Uterus (tissue), 4 donors: ENCODE measurements around the gene PLAC9. TPM values are rescaled to one million over a fixed set of nuclear protein-coding genes. Genes with fewer than 3 reads are reported as not detected.

Experiments used
- DNase-seq, 2 donors: peaks; one replicate each; pipeline ENCODE4 v3.0.0-alpha.2; 2019 to 2020
- H3K27ac ChIP-seq, 2 donors: fragments of 200-600 bp; sonication (generic); 1 replicate in 1 of 2; 2 replicates in 1 of 2; pipeline ENCODE4 v1.5.1; 2016 to 2018
- H3K27me3 ChIP-seq, 2 donors: fragments of 200-600 bp; sonication (generic); one replicate each; pipeline ENCODE4 v1.5.1; 2018 to 2019; ENCODE audit warnings: control low read depth in 1 of 2
- H3K36me3 ChIP-seq, 2 donors: fragments of 200-600 bp; sonication (generic); one replicate each; pipeline ENCODE4 v1.5.1; 2019; ENCODE audit warnings: control low read depth in 1 of 2
- H3K4me1 ChIP-seq, 2 donors: fragments of 200-600 bp; sonication (generic); one replicate each; pipeline ENCODE4 v1.5.1; 2018 to 2019; ENCODE audit warnings: control low read depth in 1 of 2
- H3K4me3 ChIP-seq, 2 donors: fragments of 200-600 bp; sonication (generic); 1 replicate in 1 of 2; 2 replicates in 1 of 2; pipeline ENCODE4 v1.5.1; 2018 to 2019; ENCODE audit warnings: mild to moderate bottlenecking in 1 of 2
- H3K9me3 ChIP-seq, 2 donors: fragments of 200-600 bp; sonication (generic); one replicate each; pipeline ENCODE4 v1.5.1; 2019; ENCODE audit warnings: control low read depth in 1 of 2
- CTCF ChIP-seq, 4 experiments: fragments of 200-600 bp in 2 of 4; fragments of 450-650 bp in 2 of 4; sonication (generic) in 2 of 4; IDR thresholded peaks; one replicate each; pipeline ENCODE4 v1.5.1; 2016 to 2019; ENCODE audit warnings: antibody characterized with exemption in 4 of 4, mild to moderate bottlenecking in 2 of 4, moderate library complexity in 1 of 4
- POLR2A ChIP-seq, 2 donors: fragments of 450-650 bp; IDR thresholded peaks; one replicate each; pipeline ENCODE4 v1.6.1; 2016; ENCODE audit warnings: antibody characterized with exemption in 2 of 2, mild to moderate bottlenecking in 1 of 2, moderate library complexity in 1 of 2
- intact Hi-C: fragments of 100-400 bp; cut with DNase I; formaldehyde crosslinking; loops from one replicate; pipeline ENCODE4 v1.15.1; 2023; ENCODE audit warnings: low total_unique reads
- total RNA-seq, 4 donors: library from RNA; depleted of rRNA in 3 of 4; stranded (reverse); fragments of >200 nt in 3 of 4; gene quantifications; one replicate each; pipeline versions ENCODE4 v1.1.0 to v1.2.4, GENCODE V29; 2014 to 2023
- donor health status: DM: yes; HTN: yes; CAD: no.

Gene PLAC9
- total RNA-seq, 4 donors from 2014 or later = 24.5 to 91.7 (median 30.2) TPM

DNA sequence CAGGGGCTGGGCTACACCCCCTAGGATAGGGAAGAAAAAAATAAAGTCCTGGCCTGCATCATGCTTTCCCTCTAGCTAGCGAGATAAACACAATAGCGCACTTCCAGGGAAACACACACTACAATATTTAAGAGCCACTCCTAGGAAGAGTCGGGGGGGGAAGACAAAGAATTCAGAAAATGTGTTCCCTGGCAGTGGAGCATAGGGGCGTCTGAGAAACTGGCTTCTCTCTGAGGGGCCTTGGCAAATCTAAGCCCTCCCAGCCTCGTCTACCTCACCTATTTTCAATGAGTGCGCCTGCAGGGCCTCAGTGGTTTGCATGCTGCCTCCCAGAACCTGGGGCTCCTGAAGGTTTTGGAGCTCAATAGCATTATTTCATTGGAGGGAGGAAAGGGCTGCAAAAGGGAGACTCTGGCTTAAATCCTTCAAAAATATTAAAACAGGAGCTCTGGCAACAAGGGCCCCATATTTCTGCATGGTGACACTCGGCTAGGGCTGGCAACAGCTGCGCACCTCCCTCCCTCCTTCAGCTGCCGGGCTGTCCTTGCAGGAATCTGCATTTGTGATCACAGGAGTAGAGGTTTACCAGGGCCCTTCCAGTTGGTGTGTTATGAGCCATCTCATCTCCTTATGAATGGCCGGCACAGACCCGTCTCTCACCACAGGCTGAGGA is 62.0 kb downstream of the PLAC9 start:
- Histone ChIP-seq H3K27ac (no peak overlapping the region), H3K36me3 (no peaks in the 10 kb centered on the region), H3K27me3 (no peaks in the 10 kb centered on the region), H3K4me3 (no peak overlapping the region), H3K9me3 (no peaks in the 10 kb centered on the region), H3K4me1 (peaks cover 4 to 8% of the 10 kb centered on the region in 2 donors)
- intact Hi-C loops = no loop called here
- TF ChIP-seq POLR2A (IDR thresholded peaks at IDR 0.05) = no peak
- no peak for TF ChIP-seq CTCF (IDR thresholded peaks at IDR 0.05)
- no peak for DNase-seq

Other genes starting within 250 kb of the PLAC9 start
- gene SFTPD, start 183.6 kb upstream of the PLAC9 start, total RNA-seq = under 1 TPM in 2 of 4 donors, not detected in 2; 0.58 to 0.97 TPM
- gene TMEM254, start 54.1 kb upstream of the PLAC9 start, total RNA-seq = 10 to 100 TPM in 1 of 4 donors, 1 to 10 TPM in 3; 1.5 to 14.0 (median 6.1) TPM
- gene ANXA11, start 72.8 kb downstream of the PLAC9 start, total RNA-seq = 100 to 1,000 TPM in 1 of 4 donors, 10 to 100 TPM in 3; 15.6 to 157 (median 47.2) TPM
- under 1 TPM in 1 of 4 donors, not detected in 3; 0.21 TPM for gene MAT1A, start 156.9 kb downstream of the PLAC9 start, total RNA-seq
- not detected for gene DYDC1, start 224.0 kb downstream of the PLAC9 start, total RNA-seq
- 10 to 100 TPM in 1 of 4 donors, 1 to 10 TPM in 1, under 1 TPM in 1, not detected in 1; 0.73 to 12.4 (median 6.6) TPM for gene DYDC2, start 224.1 kb downstream of the PLAC9 start, total RNA-seq